ENCODE measurements around the gene OVOL1.

GRCh38 chr11:65789230-65790103 is 2.6 kb downstream of the OVOL1 start:
- TF ChIP-seq CTCF (IDR thresholded peaks at IDR 0.05) (no peak), POLR2AphosphoS5 (IDR thresholded peaks at IDR 0.05) (no peak), POLR2A (IDR thresholded peaks at IDR 0.05; ENCODE audit: low read depth) (no peak), EP300 (IDR thresholded peaks at IDR 0.05) (no peak)

Data from esophagus muscularis mucosa (tissue), 4 donors.